K562 (cell line): ENCODE data around the gene SLC6A20.

ENCODE experiments used
- GATAD2A ChIP-seq: fragments of 450-650 bp; IDR thresholded peaks from 2 replicates; pipeline ENCODE4 v1.6.1; 2017
- RBM22 ChIP-seq: fragments of 200-400 bp; formaldehyde crosslinking; IDR thresholded peaks from 2 replicates; pipeline ENCODE4 v1.6.1; 2018; ENCODE audit warnings: low read length, low read depth; ENCODE audit not compliant: poor library complexity, severe bottlenecking
- SRF ChIP-seq, 2 experiments: fragments of 250-450, 450-650 bp in 1 of 2; sonication (Bioruptor Pico) in 1 of 2; sonication (generic) in 1 of 2; formaldehyde crosslinking; IDR thresholded peaks; 2 replicates each; pipeline versions ENCODE4 v1.5.0 to v1.5.1; 2020 to 2022; ENCODE audit warnings: mild to moderate bottlenecking in 1 of 2, missing genetic modification reagents in 1 of 2
- ZNF253 ChIP-seq: fragments of 250-450 bp; sonication (Bioruptor Pico); conservative IDR thresholded peaks from 2 replicates; pipeline ENCODE4 v1.6.1; 2021; ENCODE audit warnings: mild to moderate bottlenecking

GRCh38 chr3:45772341-45773035, 23.8 kb downstream of the SLC6A20 start:
- TF ChIP-seq RBM22, result no peak
- TF ChIP-seq GATAD2A, result no peak
- TF ChIP-seq ZNF253, result no peak
- no peak for TF ChIP-seq SRF (CRISPR knock-in tag; IDR thresholded peaks at IDR 0.05)
